AML-193 (cell line): ENCODE measurements around the gene ANKRD53.

Experiments
- DNase-seq, 2 experiments: peaks; one replicate each; lab custom pipeline; 2025; lab: John Stamatoyannopoulos, UW

Gene ANKRD53

DNA sequence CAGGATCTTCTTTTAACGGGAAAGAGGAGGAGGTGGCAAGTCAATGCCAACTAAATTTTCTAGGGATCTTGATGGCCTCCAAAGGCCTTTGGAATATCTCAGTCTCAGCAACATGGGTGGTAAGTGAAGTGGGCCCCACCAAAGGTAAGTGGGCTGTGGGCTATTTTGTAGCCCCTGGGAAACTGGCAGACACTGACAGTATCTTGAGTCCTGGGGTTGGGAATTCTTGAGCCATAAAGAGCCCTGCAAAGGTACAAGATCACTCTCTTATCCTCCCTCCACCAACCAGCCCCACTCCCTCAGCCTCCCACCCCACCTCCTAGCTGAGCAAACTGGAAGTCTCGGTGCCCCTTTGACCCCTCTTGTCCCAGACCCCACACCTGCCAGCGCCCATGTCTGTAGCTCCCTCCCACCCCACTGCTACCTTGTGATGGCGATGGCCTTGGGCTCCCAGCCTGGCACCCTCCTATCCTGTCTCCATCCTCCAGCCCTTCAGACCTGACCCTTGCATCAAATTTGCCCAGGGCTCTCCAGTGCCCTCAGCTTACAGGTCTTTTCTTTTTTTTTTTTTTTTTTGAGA lies 34.2 kb upstream of the ANKRD53 start:
- DNase-seq, result no peak

DNA sequence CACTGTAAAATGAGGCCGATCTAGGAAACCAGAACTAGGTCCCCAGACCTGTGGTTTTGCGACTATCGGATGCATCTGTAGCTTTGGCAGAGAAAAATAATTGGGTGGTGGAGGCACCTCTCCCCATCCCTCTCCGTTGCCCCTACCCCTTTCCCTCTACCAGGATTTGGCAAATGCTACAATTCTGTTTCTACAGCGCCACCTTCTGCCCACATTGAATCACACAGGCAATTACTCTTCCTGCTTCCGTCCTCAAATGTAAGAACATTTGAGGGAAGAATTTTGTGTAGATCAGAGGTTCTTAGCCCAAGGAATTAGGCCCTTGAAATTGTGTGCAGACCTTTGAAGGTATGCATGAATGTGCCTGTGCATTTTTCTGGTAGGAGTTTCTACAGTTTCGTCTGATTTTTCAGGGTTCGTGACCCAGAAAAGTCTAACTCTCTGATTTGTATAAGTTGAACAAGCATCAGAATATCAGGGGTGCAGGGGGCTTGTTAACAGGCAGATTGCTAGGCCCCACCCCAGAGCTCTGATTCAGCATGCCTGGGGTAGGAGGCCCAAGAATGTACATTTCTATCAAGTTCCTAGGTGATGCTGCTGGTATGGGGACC lies 31.5 kb upstream of the ANKRD53 start:
- peak; percentile 62 to 63 for DNase-seq

DNA sequence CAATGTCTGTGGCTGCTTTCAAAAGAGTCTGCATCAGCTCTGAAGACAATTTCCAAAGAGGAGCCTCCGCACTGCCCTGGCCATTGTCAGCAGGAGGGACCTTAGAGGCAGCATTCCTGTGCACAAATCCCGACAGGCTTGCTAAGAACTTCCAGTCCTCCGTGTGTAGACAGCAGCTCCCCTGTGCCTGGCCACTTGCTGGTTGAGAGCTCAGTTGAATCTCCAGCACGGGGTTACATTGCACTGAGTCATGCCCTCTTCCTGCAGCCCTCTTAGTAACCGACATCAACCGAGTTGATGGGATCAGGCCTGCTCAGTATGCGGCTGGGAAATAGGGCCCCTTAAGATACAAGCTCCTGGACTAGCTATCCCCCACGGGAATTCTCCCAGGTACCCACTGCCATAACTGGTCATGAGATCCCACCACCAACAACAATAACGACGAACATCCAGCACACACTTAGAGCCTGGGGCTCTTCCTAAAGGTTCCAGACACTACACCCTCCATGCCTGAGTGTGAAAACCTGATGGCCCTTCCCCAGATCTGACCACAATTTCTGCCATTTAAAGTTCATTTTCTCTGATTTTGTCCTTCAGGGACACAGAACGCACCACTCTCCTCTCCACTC lies 30.8 kb upstream of the ANKRD53 start:
- DNase-seq, result peak; percentile 13 to 16

DNA sequence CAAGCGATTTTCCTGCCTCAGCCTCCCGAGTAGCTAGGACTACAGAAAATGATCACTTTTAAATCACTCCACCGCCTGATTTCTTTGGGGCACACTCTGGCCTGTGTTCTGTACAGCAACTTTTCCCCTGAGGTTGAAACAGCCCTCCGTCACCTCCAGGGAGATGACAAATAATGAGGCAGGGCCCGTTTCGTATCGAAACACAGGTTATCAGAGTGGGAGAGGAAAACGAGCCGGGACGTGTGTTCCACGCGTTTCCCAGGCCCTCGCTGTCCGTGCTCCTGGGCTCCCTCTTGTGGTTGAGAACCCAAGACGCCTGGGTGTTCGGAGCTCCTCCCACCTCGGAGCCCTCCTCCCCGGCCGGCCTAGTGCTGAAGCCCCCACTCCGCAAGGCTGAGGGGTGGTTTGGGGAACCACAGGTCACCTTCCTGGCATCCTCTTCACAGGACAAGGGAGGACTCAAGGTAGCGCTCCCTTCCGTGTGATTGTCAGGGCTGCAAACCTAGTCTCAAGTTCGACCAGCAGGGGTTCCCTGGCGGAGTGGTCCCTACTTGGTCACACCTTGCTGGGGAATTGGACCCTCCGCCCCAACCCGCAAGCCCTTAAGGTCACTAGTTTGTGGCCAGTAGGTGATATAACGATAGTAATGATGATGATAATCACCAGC lies 30.0 kb upstream of the ANKRD53 start:
- peak; percentile 57 to 71 for DNase-seq

DNA sequence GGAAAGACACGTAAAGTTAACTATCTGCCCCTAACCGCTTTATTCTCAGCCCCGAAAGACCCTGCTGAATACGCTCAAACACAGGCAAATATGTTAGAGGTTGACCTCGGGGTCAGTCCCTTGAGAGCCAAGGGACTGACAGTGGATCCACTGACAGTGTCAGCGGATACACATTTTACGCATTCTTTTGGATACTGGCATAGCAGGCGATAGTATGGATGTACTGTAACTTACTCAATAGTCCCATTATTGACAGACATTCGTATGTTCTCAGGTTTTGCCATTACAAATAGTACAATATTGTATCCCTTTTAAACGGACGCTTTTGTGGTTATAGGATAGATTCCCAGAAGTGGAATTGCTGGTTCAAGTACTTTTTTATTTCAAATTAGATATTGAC lies 29.3 kb upstream of the ANKRD53 start:
- DNase-seq, result no peak

DNA sequence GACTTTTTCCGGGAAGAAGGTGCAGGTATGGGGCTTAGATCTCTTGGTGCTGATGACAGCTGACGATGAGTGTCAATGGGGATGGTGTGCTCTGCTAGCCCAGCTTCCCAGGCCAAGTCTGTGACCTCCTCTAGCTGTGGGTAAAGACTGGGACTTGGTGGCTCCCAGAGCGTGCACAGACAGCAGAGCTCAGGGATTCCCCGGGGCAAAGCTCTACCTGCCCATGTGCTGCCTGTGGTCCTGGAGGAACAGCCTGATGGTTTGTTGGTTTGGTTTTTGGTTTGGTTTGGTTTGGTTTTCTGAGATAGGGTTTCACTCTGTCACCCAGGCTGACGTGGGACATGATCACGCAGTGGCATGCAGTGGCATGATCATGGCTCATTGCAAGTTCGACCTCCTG lies 23.5 kb upstream of the ANKRD53 start:
- DNase-seq, result no peak

DNA sequence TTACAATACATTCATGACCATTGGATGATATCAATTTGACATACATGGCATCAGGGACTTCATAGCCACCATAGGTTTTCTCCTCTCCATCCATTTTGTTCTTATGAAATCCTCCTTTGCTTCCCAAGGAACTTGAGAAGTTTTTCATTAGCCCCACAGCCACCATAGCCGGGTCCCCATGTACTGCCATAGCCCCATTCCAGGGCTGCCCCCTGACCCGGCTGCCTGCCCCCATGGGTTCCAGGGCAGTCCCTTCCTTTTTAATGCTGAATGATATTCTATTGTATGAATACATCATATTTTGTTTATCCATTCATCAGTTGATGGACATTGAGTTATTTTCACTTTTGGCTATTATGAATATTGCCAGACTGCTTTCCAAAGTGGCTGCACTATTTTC lies 22.3 kb upstream of the ANKRD53 start:
- DNase-seq, result no peak

DNA sequence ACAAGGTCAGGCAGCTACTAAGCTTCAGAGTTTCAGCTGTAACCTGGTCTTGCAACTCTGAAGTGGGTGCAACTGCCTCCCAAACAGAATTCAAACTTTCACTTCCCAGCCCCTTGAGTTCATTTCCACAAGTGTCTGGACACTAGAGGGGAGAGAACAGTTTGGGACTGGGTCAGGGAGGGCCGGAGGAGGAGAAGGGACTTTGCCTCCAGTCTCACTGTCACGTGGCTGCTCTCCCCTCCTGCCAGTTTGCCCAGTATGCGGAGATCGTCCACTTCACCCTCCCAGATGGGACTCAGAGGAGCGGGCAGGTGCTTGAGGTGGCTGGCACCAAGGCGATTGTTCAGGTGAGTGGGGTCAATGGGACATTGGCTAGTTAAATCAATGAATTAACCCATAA lies 20.6 kb upstream of the ANKRD53 start:
- no peak for DNase-seq

DNA sequence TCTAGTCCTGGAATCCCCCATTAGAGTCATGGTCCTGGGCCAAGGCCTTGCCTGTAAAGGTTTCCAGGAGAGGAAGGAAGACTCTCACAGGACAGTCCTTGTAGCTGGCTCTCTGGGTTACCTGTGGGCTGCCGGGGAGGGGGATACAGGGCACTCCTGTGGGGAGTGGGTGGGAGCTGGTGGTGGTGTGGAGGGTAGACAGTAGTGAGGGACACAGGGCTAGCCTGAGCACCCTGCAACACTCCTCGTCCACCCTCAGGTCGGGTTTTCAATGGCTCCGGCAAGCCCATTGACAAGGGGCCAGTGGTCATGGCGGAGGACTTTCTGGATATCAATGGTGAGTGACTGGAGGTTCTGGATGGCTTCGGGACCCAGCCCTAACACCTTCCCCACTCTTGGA lies 19.7 kb upstream of the ANKRD53 start:
- DNase-seq, result no peak

DNA sequence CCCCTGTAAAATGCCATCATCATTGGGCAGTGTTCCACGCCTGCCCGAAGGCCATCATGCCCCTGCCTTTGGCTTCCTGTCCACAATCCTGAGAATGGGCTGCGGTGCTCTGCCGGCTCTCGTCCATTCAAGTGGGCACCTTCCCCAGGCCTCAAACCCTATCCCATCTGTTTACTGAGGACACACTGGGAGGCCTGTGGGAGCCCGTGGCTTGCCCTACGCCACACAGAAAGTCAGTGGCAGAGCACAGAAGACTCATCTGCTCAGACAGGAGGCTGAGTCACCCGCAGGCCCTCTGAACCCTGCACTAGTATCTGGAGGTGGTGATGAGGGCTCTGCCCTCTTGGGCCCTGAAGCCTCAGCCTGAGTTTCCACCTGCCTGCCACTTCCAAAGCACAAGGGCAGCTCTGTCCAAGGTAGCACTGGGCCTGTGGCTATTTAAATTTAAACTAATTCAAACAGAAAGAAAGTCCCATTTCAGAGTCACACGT lies 19.1 kb upstream of the ANKRD53 start:
- no peak for DNase-seq

DNA sequence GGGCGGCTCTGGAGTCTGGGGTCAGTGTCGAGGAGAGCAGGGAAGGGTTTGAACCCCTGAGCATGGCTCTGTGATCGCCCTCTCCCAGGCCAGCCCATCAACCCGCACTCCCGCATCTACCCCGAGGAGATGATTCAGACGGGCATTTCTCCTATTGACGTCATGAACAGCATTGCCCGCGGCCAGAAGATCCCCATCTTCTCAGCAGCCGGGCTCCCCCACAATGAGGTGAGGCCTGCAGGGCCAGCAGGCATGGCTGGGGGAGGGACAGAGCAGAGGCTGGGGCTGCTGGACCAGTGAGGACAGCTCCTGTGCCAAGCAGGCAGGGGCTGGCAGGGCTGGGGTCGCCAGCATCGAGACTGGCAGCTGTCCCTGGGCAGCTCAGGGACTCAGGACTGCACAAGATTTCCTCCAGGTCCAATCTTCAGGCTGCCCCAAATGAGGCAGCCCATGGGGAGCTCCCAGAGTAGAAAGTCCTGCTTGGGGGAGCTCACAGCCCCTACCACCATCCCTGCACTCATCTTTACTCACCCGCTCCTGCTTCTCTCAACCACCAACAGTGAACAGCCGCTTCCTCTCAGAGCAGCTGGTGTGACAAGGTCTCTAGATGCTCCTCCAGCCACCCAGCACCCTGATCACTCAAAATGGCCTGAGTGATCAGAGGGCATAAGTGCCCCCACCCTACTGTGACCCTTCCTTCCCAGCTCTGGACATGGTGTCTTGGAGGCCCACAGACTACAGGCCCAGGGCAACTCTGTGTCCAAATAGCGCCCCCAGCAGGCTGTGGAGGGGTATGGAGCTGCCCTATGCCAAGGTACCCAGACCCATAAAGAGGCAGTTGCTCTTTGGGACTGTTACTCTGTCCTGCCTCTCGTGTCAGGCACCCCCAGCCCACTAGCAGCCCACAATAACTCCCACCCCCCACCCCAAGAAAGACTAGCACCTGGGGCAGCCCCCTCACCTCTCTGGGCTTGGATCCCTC lies 18.3 kb upstream of the ANKRD53 start:
- no peak for DNase-seq

DNA sequence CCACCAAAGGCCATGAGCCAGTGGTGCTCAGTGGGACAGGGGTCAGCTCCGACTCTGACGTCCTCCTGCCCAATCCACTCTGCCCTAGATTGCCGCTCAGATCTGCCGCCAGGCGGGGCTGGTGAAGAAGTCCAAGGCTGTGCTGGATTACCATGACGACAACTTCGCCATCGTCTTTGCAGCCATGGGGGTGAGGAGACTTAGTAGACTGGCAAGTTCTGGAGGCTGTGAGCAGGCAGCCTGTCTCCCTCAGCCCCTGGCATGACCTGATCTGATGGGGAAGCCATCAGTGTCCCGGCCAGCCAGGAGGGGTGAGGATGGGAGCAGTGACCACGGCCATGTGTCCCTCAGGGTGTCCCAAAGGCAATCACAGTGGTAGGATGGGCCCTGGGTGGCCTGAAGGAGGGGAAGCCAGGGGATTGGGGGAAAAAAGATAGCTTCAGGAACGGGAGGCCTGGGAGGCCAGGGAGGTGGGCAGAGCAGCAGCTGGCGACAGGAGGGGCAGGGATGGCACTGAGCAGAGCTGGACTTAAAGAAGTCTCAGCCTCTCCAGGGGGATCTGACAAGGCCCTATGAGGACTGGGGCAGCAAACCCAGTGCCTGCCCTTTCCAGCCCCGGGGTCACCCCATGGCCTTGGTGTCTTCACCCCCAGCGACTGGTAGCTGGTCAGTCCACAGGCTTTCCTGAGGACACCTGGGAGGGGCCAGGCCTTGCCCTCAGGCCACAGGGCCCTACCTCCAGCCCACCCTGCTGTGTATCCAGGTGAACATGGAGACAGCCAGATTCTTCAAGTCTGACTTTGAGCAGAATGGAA lies 17.4 kb upstream of the ANKRD53 start:
- no peak for DNase-seq

DNA sequence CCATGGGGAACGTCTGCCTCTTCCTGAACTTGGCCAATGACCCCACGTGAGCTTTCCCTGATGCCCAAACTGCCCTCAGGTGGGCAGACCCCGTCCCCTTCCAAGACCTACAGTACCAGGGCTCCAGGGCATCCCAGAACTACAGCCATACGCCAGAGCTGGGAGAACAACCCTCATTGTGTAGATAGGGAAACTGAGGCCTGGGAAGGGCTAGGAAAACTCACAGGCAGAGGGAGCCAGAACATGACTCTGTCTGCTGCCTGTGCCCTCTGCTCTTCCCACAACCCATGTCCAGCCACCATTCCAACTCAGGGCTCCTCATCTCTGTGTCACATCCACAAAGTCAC lies 16.8 kb upstream of the ANKRD53 start:
- DNase-seq, result no peak

DNA sequence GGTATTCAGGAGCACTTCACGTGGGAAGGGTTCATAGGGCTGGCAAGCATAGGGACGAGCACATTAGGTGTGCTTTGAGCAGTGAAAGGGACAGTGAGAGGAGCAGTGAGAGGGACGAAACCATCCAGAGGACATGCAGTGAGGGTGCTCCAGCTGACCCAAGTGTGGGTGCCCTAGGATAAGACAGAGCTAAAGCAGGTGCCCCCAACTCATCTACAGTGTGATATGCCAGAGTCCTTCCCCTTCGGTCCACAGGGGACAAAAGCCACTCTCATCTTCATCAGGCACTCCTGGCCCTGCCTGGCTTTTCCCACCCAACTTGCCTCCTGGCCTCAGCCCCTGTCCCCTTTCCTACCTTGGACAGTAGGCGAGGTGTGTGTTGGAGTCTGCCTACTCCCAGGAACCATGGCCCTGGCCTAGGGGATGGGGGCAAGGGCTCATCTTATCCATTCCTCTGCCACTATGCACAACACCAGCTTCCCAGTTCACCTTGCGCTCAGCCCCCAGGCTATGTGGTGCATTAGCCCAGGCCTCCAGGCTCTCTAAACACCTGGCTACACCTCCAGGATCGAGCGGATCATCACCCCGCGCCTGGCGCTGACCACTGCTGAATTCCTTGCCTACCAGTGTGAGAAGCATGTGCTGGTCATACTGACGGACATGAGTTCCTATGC lies 16.1 kb upstream of the ANKRD53 start:
- DNase-seq, result no peak

DNA sequence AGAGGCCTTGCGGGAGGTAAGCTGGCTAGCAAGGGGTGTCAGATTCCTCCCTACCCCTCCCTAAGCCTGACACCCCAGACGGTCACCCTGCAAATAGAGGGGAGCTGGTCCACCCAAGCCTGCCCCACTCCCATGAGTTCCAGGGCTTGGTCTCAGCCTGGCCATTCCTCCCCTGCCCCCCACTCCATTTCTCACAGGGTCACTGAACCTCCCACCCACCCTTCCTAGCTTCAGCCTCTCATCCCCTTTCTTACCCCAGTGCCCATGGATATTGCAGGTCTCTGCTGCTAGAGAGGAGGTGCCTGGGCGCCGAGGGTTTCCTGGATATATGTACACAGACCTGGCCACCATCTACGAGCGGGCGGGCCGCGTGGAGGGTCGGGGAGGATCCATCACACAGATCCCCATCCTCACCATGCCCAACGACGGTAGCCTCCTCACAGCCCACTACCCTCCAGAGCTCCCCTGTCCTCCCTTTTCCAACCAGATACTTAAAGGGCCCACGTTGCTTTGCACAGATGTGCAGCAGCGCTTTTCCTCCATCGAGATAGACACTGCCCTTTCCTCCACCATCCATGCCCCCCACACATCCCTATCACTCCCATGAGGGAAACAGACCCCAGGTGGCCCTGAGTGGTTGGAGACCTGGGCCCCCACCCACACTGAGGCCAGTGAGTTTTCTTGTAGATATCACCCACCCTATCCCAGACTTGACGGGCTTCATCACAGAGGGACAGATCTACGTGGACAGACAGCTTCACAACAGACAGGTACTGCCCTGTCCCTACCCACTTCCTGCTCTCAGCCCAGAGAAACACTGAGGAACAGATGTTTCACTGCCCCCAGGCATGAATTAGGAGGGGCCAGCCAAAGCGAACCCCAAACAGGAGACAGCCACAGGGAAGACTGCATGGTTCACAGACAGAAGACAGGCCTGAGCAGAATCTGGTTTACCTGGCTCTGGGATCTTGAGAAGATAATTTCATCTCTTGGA lies 15.2 kb upstream of the ANKRD53 start:
- no peak for DNase-seq

DNA sequence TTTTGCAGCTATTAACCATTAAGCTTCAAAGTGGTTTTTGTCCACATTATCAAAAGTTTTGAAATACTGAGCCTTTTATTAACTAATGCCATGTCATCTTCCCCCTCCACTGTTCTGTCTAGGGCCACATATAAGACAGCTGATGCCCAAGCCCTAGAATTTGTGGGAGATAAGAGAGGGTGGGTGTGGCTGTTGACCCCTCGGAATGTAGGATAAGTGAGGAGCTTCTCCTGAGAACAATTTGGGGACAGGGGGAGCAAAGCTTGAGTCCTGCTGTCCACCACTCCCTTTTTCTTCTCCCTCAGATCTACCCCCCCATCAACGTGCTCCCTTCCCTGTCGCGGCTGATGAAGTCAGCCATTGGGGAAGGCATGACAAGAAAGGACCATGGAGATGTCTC lies 14.3 kb upstream of the ANKRD53 start:
- DNase-seq, result no peak

DNA sequence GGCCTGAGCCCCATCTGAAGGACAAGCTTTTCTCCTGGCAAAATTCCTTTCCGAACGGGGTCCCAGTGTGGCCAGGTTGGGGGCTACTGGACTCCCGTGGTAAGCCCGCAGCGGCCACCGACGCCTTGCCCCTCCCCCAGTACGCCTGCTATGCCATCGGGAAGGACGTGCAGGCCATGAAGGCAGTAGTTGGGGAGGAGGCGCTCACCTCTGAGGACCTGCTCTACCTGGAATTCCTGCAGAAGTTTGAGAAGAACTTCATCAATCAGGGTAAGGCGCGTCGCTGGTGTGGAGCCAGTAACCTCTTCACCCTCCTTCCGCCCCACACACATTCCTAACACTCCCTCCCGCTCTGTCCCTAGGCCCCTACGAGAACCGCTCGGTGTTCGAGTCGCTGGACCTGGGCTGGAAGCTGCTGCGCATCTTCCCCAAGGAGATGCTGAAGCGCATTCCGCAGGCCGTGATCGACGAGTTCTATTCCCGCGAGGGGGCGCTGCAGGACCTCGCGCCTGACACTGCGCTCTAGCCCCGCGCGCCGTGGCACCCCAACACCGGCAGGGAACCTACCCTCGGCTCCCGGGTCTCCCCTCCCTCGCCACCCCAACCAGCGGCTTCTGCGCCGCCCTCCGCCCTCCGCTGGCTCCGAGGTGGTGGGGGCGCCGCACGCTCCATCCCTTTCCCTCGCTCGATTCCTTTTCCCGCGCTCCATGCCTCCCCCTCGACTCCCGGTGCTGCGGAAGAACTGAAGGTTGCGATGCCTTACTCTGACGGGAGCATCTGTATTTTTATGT lies 13.6 kb upstream of the ANKRD53 start:
- DNase-seq, result peak; percentile 66 to 75

DNA sequence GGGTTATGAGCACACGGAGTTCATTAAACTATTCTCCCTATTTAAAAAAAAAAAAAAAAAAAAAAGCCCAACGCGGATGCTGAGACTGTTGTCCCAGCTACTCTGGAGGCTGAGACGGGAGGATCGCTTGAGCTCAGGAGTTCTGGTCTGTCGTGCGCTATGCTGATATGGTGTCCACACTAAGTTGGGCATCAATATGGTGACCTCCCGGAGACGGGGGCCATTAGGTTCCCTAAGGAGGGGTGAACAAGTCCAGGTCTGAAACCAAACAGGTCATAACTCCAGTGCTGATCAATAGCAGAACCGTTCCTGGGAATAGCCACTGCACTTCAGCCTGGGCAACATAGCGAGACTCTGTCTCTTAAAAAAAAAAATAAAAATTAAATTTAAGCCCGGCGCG lies 12.9 kb upstream of the ANKRD53 start:
- no peak for DNase-seq

DNA sequence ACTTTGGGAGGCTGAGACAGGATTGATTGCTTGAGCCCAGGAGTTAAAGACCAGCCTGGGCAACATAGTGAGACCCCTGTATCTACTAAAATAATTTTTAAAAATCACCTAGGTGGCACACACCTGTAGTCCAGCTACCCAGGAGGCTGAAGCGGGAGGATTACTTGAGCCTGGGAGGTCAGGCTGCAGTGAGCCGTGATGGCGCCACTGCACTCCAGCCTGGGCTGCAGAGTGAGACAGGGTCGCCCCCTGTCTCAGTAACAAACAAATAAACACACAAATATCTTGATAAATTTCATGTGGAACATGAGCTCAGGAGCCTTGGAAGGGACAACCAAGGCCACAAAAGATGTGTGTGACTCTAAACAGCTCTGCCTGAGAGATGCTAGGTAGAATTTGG lies 11.7 kb upstream of the ANKRD53 start:
- no peak for DNase-seq
